ENCODE results near the gene TSR3.

DNA sequence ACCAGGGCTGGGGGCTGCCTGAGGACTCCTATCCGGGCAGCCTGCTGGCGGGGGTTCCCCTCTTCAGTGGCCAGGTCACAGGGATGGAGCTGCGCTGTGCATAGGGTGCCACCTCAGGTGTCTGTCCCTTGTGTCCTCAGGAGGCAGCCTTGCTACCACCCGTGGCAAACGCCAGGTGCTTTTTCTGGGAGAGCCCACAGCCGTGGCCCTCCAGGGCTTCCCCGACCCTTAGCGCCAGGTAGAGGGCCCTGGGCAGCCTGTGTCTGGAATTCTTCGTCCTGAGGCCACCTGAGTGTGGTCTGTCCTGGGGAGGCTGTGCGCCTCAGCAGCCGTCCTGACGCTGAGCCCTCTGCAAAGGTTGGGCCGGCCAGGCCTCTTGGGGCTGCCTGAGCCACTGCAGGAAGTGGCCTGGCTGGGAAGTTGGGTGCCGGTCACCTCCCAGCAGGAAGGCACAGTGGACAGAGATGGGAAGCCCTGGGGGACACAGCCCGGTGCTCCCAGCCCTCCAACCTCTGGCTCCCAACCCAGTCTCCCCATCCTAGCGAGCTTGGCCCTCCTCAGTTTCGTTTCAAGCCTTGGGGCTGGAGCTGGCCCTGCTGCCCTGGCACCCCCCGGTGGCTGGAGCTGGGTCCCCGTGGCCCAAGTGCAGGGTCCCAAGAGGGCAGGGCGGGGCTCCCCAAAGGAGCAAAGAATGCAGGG, 25.9 kb downstream of the TSR3 start:
- TF ChIP-seq, protein P1, sequence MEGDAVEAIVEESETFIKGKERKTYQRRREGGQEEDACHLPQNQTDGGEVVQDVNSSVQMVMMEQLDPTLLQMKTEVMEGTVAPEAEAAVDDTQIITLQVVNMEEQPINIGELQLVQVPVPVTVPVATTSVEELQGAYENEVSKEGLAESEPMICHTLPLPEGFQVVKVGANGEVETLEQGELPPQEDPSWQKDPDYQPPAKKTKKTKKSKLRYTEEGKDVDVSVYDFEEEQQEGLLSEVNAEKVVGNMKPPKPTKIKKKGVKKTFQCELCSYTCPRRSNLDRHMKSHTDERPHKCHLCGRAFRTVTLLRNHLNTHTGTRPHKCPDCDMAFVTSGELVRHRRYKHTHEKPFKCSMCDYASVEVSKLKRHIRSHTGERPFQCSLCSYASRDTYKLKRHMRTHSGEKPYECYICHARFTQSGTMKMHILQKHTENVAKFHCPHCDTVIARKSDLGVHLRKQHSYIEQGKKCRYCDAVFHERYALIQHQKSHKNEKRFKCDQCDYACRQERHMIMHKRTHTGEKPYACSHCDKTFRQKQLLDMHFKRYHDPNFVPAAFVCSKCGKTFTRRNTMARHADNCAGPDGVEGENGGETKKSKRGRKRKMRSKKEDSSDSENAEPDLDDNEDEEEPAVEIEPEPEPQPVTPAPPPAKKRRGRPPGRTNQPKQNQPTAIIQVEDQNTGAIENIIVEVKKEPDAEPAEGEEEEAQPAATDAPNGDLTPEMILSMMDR (IDR thresholded peaks at IDR 0.05): no peak
- TF ChIP-seq POLR2A (IDR thresholded peaks at IDR 0.05; ENCODE audit: low read depth): no peak
- TF ChIP-seq EP300 (IDR thresholded peaks at IDR 0.05): no peak
- TF ChIP-seq POLR2AphosphoS5 (IDR thresholded peaks at IDR 0.05): no peak
